Raji (cell line): Measurements from ENCODE around the gene RAB3A.
A peak's percentile ranks its signal among the peaks of the same experiment; 100 is the strongest.

ENCODE experiments used
- POLR2A ChIP-seq: IDR thresholded peaks from 2 replicates; pipeline ENCODE4 v1.6.1; 2011; ENCODE audit warnings: low read depth, low read length, control low read depth; ENCODE audit not compliant: insufficient read depth

Gene RAB3A

GRCh38 chr19:18203863-18204393 is at the start of gene RAB3A:
Gene RAB3A (minus strand): TSS chr19:18204042. CDS start chr19:18202740, 1,302 bp downstream.
- peak; percentile 71 for TF ChIP-seq POLR2A

DNA sequence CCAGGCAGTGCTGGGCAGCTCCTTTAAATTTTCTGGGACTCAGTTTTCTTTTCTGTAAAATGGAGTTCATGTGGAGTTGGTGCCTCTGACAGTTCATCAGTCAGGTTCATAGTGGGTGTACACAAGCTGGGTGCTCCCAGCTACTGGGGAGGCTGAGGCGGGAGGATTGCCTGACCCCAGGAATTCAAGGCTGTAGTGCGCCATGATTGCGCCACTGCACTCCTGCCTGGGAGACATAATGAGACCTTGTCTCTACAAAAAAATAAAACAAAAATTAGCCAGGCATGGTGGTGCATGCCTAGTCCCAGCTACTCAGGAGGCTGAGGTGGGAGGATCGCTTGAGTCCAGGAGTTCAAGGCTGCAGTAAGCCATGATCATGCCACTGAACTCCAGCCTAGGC is 49.3 kb upstream of the RAB3A start:
- TF ChIP-seq POLR2A = no peak

DNA sequence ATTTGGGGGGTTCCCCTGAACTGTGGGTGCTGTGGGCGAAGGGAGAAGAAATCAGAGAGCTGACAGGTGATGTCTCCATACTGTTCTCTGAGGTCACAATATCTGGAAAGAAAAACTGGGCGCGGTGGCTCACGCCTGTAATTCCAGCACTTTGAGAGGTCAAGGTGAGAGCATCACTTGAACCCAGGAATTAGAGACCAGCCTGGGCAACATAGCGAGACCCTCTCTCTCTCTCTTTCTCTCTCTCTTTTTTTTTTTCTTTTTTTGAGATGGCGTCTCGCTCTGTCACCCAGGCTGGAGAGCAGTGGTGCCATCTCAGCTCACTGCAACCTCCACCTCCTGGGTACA is 48.5 kb upstream of the RAB3A start:
- no peak for TF ChIP-seq POLR2A

DNA sequence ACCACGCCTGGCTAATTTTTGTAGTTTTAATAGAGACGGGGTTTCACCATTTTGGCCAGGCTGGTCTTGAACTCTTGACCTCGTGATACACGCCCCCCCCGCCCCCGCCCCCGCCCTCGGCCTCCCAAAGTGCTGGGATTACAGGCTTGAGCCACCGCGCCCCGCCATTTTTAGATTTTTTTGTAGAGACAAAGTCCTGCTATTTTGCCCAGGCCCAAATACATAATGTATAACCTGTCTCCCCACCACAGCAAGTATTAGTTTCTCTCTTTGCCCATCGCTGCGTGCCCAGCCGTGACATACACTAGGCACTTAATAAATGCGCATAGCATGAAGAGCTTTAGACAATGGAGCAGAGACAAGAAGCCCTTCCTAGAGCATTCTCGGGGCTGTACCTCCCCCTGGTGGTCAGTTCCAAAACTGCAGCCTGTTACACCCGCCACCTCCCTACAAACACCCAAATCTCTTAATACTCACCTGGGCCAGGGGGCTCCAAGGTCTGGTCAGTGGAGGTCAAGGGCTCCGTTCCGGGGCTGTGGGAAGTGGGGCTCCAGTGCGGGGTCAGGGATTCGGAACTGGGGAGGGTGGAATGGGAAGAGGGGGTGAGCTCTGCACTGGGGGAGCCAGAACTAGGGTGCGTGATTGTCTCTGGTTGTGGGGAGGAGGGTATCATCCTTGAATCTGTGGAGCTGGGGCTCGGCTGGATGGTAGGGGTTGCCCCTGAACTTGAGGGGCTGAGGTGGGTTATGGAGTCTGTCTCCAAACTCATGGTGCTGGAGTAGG is 47.9 kb upstream of the RAB3A start:
- no peak for TF ChIP-seq POLR2A

DNA sequence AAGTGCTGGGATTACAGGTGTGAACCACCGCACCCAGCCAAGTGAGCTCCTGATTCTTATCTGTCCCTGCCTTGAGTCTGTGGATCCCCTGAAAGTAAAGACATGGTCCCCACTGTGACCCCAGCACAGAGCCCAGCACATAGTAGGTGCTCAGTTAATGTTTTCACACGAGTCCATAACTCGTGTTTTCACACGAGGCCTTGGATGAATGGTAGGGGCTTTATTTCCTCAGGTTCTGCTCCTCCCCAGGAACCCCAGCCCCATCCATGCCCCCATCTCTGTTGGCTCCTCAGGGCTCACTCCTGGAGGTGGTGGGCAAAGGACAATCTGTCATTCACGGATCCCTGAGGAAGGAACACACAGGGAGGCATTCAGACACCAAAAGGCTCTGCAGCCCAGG is 46.0 kb upstream of the RAB3A start:
- TF ChIP-seq POLR2A = no peak

DNA sequence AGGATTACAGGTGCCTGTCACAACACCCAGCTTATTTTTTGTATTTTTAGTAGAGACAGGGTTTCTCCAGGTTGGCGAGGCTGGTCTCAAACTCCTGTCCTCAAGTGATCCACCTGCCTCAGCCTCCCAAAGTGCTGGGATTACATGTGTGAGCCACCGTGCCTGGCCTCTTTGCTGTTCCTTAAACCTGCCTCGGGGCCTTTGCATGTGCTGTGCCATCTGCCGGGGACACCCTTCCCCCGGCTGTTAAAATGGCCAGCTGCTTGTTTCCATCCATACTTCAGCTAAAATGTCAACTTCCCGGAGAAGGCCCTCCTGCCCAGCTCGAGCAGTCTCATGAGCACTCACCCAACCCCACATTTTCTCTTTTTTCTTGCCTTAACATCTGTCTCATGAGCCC is 41.5 kb upstream of the RAB3A start:
- TF ChIP-seq POLR2A = no peak

GRCh38 chr19:18239303-18239702 is 35.5 kb upstream of the RAB3A start:
- TF ChIP-seq POLR2A = no peak

DNA sequence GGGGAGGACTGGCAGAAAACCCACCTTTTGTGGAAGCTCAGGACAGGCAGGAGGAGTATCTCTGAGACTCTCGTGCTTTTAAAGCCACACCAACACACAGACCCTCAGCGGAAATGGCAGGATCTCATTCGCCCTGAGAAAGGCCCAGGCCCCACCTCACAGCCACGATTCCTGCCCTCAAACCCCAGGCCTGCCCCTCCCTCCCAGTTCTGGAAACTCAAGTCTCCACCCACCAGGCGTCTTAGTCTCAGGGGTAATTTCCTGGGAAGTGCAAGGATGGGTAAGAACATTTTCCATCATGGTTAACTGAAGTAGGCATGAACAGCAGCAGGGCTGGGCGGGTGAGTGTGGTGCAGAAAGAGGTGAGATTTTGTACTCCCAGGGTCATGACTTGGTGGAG is 30.4 kb upstream of the RAB3A start:
- TF ChIP-seq POLR2A = no peak

DNA sequence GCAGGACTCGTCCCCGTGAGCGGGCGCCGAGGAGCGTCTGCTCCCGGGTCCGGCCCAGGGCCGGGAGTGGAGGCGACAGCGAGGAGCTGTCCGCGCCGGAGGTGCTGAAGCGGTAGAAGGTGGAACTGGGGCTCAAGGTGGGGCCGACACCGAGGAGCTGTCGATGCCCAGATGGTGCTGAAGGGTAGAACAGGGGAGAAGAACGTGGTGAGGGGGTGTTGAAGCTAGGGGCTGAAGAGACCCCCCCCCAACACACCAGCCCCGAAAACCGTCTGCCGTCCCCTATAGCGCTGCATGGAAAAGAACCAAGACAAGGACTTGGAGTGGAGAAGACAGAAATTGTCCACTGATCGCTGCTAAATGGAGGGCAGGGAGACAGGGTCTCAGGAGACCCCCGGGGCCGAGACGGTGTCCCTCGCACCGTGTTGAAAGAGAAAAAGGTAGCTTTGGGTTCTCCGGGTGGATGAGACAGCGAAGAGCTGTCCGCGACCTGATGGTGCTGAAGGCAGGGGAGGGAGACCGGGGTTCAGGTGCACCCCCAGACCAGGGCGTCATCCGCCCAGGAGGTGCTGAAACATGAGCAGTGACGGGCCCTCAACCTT is 29.5 kb upstream of the RAB3A start:
- no peak for TF ChIP-seq POLR2A

DNA sequence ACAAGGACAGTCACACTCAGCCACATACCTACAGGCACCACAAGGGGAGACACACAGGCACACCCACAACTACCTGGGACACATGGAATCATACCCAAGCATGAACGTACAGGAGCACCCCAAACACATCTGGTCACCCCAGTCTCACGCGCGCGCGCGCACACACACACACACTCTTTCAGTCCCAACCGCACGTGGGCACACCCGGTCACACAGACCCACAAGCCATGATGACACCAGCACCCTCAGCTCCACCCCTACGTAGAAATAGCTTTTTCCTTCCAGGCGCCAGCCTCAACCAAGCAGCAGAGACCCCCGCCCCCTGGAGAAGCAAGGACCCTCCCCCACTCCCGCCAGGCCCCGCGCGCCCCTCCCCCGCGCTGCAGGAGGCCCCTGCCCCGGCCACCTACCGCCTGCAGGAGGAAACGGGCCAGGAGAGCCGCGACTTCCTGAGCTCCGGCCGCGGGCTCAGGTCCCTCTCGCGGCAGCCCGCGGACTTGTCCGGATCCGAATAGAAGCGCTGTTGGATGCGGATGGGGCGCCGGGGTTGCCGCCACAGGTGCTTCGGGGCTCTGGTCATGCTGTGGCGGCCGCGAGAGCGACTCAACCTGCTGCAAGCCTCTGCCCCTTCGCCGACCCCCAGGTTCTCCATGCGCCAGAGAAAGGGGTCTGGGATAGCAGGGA is 28.8 kb upstream of the RAB3A start:
- no peak for TF ChIP-seq POLR2A

- no peak for TF ChIP-seq POLR2A
Observed at GRCh38 chr19:18231775-18232174, 27.9 kb upstream of the RAB3A start.

GRCh38 chr19:18230941-18231734 is 27.3 kb upstream of the RAB3A start:
- no peak for TF ChIP-seq POLR2A

- TF ChIP-seq POLR2A = no peak
Observed at GRCh38 chr19:18229915-18230314, 26.1 kb upstream of the RAB3A start.

DNA sequence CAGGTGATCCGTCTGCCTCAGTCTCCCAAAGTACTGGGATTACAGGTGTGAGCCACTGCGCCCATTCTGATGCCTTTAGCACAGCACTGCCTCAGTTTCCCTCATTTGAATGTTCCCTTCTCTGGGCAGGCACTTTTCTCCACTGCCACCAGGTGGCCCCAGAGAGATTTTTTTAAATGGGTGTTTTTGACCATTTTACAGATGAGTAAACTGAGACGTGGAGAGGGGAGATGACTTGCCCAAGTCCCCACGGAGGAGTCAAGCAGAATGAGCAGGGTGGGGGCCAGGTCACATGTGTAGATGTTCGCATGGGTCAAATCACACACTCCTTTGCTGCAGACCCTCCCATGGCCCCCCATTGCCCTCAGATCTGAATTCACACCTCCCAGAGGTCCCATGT is 25.6 kb upstream of the RAB3A start:
- no peak for TF ChIP-seq POLR2A

DNA sequence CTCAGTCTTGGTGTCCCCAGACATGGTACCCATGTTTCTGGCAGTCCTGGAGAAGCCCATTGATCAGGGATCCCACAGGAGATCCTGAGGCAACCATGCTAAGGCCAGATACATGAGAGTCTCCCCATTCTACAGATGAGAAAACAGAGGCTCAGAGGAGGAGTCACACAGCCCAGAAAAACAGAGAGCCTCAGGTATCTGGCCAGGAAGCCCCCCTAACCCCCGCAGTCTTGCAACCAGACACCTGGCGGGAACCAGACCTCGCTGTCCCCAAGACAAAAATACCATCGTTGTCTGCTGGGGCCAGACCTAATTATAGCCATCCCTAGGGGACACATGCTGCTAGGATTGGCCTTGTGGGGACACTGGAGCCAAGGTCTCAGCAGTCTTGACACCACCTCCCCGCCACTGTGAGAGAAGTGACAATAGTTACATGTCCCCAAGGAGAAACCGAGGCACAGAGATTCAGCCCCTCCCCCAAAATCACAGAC is 24.0 kb upstream of the RAB3A start:
- TF ChIP-seq POLR2A = no peak; the same call in 1 of the 2 replicates
